Lung microvascular endothelial cell (primary cell): ENCODE measurements around the gene CDC42SE2. TPM values are rescaled to one million over a fixed set of nuclear protein-coding genes. Genes with fewer than 3 reads are reported as not detected.
"Not testable (repeated sequence)": the region's sequence is repeated elsewhere in the genome, so short reads cannot be mapped to it uniquely, and the experiment has no call there.

Experiments used
- DNase-seq, 2 donors: peaks; one replicate each; pipeline versions ENCODE4 v3.0.0 to v3.0.0-alpha.2; 2010; ENCODE audit warnings: low read depth in 2 of 2
- total RNA-seq: library from RNA; depleted of rRNA; stranded (reverse); fragments of >200 nt; gene quantifications from 2 replicates; pipeline ENCODE4 v1.2.1, GENCODE V29; 2014

Gene CDC42SE2
- total RNA-seq, 1 donor from 2014 or later, result 57.9 TPM

DNA sequence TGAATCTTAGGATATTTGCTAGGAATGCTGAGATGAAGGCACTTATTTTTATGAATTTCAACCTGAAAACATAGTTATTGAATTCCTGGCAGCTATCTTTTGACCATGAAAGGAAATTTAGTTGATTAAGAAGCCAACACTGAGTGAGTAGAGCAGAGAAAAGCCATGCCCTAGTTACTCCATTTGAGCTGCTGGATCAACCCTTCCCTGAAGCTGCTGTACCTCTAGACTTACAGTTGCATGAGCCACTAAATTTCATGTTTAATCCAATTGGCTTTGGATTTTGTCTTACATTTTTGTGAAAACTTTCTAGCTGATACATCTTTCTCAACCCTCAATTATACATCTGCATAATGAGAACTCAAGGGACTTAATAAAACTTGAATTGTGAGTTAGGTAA lies 54.6 kb downstream of the CDC42SE2 start:
- DNase-seq, result no peak

DNA sequence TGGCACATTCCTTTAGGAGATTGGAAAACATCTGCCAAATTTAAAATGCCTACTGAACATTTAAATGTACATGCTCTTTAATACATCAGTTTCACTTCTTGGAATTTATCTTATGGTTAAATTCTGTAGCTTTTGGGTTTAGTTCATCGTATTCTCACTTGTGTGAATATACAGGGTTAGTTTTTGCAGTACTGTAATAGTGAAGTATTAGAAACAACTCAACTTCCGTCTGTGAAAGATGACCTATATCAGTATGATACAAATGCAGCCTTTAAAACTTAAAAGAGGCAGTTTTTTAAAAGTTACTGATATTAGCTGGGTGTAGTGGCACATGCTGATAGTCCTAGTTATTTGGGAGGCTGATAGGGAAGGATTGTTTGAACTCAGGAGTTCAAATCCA lies 57.2 kb downstream of the CDC42SE2 start:
- no peak for DNase-seq

DNA sequence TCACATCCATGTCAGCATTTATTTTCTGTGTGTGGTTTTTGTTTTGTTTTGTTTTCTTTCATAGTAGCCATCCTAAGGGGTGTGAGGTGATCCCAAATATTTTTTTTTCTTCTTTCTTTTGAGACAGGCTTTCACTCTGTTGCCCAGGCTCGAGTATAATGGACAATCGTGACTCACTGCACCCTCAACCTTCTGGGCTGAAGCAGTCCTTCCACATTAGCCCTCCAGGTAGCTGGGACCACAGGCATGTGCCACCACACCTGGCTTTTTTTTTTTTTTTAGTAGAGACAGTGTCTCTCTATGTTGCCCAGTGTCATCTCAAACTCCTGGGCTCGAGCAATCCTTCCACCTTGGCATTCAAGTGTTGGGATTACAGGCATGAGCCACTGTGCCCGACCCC lies 59.1 kb downstream of the CDC42SE2 start:
- DNase-seq, result no peak

DNA sequence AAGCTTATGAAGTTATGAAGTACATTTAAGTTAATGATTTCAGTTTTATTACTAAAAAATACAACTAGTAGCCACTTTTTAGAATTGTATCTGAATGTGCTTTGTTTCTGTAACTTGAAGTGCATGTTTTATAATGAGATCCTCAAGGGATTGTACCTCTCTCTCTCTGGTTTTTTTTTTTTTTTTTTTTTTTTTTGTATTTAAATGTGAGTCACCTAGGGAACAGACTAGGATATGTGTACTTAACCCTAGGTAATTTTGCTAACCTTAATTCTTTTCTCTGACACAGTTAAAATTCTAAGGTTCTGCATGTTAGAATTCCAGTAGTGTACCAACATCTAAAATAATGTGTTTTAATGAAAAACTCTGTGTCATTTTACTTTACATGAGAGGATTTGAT lies 59.5 kb downstream of the CDC42SE2 start:
- peak in 1 of 2 donors; percentile 11 for DNase-seq

DNA sequence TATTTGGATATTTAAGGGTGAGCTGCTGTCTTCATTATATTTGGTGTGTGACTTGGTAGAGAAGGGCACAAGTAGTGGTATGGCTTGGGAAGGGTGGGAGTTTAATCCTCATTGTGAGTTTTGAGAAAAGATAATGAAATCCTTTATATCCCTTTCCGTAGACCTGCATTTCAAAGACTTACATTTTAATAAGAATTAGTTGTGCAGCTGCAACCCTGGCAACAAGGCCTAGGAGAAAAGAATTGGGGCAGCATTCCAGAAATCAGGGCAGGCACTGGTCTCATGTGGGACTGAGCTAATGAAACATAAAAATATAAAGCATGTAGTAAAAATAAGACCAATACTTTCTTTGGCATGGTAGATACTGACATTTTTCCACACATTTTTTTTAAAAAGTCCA lies 60.5 kb downstream of the CDC42SE2 start:
- DNase-seq, result peak in 1 of 2 donors; percentile 35

DNA sequence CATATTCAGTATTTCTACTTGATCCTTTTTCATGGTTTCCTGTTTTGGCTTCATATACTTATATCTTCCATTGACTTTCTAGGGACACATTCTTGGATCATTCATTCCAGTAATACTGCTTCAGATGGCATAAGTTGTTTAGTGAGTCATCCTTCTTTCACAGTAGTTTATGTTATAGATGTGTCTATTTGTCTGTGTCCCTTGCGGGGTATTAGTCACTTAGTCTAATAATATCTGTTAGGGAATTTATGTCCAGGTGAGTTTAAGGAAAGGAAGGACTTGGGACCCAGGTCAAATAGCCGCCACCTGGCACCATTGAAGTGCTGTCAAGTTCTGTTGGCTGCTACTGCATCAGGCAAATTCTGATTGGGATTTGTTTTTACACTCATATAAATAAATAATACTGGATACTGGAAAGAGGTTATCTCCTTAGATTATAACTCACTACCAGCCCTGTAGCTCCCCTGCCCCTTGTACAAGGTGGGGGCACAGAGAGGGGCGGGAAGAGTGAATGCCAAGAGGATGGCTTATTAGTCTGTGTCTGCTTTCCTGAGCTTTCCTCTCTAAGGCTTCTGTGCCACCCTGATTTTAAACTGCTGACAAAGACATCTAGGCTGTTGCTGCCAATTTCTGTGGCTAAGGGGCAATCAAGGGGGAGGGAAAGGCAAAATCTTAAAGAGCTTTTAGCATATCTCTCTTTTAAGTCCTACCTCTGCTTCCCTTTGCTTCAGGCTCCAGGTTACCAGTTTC lies 64.9 kb downstream of the CDC42SE2 start:
- peak in 1 of 2 donors; percentile 67 for DNase-seq

DNA sequence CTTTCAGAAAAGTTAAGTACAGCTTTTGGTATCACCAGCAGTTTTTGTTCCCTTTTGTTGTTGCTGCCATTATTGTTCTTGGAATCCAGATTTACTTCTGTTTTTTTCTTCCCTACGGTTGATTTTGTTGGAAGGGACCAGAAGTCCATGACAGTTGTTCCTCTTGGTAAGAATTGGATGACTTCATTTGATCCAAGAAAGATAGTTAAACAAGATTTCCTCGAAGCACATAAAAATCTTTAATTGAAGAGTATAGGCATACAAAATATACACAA lies 65.4 kb downstream of the CDC42SE2 start:
- no peak for DNase-seq

DNA sequence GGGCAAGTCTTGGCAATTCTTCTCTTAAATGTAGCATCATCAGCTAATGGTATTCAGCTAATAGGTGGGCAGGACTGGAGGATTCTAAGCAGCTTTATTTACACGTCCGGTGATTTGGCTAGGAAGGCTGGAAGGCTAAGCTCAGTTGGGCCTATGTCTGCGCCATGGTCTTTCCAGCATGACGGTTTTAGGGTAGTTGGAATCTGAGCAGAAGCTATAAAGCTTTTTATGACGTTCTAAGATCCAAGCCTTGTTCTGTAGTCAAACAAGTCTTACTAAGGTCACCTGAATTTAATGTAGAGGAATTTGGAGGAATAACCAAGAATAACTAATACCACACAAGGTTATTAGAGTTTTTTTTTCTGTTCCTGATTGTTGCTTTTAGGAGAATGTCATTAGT lies 66.2 kb downstream of the CDC42SE2 start:
- no peak for DNase-seq

DNA sequence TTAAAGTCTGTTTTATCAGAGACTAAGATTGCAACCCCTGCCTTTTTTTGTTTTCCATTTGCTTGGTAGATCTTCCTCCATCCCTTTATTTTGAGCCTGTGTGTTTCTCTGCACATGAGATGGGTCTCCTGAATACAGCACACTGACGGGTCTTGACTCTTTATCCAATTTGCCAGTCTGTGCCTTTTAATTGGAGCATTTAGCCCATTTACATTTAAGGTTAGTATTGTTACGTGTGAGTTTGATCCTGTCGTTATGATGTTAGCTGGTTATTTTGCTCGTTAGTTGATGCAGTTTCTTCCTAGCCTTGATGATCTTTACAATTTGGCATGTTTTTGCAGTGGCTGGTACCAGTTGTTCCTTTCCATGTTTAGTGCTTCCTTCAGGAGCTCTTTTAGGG lies 71.9 kb downstream of the CDC42SE2 start:
- DNase-seq, result not testable (repeated sequence)

DNA sequence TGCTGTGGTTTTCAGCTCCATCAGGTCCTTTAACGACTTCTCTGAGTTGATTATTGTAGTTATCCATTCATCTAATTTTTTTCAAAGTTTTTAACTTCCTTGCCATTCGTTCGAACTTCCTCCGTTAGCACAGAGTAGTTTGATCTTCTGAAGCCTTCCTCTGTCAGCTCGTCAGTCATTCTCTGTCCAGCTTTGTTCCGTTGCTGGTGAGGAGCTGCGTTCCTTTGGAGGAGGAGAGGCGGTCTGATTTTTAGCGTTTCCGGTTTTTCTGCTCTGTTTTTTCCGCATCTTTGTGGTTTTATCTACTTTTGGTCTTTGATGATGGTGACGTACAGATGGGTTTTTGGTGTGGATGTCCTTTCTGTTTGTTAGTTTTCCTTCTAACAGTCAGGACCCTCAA lies 72.9 kb downstream of the CDC42SE2 start:
- DNase-seq, result not testable (repeated sequence)

DNA sequence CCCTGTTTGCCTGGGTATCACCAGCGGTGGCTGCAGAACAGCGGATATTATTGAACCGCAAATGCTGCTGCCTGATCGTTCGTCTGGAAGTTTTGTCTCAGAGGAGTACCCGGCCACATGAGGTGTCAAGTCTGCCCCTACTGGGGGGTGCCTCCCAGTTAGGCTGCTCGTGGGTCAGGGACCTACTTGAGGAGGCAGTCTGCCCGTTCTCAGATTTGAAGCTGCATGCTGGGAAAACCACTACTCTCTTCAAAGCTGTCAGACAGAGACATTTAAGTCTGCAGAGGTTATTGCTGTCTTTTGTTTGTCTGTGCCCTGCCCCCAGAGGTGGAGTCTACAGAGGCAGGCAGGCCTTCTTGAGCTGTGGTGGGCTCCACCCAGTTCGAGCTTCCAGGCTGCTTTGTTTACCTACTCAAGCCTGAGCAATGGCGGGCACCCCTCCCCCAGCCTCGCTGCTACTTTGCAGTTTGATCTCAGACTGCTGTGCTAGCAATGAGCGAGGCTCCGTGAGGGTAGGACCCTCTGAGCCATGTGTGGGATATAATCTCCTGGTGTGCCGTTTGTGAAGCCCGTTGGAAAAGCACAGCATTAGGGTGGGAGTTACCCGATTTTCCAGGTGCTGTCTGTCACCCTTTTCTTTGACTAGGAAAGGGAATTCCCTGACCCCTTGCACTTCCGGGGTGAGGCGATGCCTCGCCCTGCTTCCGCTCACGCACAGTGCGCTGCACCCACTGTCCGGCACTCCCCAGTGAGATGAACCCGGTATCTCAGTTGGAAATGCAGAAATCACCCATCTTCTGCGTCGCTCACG lies 73.6 kb downstream of the CDC42SE2 start:
- not testable (repeated sequence) for DNase-seq

DNA sequence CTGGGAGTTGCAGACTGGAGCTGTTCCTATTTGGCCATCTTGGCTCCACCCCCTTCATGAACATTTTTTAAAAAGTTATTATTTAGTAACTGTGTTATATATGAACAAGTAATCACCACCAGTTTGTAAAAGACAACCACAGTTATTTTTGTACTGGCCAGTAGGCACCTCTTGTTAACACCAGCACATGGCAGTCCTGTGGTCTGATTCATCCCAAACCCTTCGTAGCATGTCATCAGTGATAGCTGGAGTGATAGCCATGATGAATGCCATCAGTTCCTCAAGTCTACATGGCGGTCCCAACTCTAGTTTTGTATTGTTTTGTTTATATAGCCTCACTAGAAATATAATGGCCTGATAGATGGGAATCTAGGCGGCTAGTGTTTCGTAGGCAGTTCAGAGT lies 74.2 kb downstream of the CDC42SE2 start:
- DNase-seq, result no peak

DNA sequence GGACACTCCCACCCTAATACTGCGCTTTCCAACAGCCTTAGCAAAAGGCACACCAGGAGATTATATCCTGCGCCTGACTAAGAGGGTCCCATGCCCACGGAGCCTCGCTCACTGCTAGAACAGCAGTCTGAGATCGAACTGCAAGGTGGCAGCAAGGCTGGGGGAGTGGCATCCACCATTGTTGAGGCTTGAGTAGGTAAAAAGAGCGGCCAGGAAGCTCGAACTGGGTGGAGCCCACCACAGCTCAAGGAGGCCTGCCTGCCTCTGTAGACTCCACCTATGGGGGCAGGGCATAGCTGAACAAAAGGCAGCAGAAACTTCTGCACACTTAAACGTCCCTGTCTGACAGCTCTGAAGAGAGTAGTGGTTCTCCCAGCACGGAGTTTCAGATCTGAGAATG lies 80.4 kb downstream of the CDC42SE2 start:
- DNase-seq, result not testable (repeated sequence)

DNA sequence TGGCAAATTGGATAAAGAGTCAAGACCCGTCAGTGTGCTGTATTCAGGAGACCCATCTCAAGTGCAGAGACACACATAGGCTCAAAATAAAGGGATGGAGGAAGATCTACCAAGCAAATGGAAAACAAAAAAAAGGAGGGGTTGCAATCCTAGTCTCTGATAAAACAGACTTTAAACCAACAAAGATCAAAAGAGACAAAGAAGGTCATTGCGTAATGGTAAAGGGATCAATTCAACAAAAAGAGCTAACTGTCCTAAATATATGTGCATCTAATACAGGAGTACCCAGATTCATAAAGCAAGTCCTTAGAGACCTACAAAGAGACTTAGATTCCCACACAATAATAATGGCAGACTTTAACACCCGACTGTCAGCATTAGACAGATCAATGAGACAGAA lies 82.4 kb downstream of the CDC42SE2 start:
- not testable (repeated sequence) for DNase-seq

DNA sequence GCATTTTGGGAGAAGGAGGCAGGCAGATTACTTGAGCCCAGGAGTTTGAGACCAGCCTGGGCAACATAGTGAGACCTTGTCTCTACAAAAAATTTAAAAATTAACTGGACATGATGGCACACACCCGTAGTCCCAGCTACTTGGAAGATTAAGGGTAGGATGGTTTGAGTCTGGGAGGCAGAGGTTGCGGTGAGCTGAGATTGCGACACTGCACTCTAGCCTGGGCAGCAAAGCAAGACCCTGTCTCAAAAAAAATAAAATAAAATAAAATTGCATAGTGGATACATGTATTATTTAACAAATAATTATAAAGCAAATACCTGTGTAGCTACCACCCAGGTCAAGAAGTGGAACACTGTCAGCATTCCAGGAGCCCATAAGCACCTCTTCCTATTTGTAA lies 90.1 kb downstream of the CDC42SE2 start:
- no peak for DNase-seq

DNA sequence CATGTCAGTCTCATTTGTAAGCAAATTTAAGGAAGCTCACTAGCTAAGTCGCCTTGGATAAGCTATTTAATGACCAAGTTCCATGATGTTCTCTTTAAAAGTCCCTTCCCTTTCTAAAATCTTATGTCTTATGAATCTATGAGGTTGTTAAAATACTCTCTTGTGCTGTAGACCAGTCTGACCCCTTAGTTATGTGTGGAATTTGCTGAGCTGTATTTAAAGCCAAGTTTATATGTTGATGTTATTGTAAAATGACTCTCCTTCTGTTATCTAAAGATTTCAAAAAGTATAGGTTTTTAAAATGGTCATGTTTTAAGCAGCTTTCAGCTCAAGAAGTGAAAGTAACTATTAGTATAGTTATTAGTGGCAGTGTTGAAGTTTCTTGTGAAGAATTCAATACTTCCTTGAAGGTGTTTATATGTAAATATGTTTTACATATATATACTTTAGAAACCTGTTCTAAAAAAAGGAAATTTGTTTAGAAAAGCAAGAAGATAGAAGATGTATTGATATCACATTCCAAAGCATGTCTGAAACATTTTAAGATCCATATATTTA lies 92.2 kb downstream of the CDC42SE2 start:
- DNase-seq, result peak in 1 of 2 donors; percentile 32

DNA sequence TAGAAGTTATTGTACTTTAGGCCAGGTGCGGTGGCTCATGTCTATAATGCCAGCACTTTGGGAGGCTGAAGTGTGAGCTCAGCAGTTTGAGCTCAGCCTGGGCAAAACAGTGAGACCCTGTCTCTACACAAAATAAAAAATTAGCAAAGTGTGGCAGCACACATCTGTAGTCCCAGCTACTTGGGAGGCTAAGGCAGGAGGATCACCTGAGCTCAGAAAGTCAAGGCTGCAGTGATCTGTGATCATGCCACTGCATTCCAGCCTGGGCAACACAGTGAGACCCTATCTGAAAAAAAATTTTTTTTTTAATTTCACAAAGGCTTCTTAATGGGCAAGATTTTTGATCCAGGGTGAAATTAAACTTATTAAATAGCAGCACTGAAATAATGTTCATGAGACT lies 92.8 kb downstream of the CDC42SE2 start:
- no peak for DNase-seq

DNA sequence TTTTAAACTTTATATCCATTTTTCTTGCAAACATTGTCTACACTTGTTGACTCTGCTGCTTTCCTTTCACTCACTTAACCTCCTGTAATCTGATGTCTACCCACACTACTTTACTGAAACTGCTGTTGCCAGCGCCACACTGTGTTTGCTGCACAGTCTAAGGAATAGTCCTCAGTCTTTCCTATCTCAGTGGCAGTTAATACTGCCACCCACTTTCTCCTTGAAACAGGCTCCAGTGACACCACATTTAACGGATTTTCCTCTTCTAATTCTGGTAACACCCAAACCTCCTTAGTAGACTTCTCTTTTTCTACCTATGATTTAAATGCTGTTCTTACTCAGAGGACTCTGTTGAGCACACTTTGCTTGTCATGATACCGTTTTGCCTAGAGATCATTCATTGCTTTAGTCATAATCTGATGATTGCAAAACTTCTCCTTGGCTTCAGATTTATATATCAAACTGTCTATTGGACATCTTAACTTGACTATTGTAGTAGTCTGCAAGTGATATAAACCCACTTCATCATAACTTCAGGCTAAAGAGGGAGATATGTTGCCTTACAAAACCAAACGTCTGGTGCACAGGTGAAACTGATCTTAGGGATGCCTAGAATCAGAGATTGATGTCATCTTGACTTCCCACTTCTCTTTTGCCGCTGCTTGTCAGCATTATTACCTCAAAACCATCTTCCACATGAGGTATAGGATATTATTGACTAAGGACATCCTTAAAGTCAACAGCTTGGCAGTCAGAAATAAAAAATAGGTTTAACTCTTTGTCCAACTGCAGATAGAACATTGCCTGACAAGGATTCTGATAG lies 94.1 kb downstream of the CDC42SE2 start:
- DNase-seq, result no peak

DNA sequence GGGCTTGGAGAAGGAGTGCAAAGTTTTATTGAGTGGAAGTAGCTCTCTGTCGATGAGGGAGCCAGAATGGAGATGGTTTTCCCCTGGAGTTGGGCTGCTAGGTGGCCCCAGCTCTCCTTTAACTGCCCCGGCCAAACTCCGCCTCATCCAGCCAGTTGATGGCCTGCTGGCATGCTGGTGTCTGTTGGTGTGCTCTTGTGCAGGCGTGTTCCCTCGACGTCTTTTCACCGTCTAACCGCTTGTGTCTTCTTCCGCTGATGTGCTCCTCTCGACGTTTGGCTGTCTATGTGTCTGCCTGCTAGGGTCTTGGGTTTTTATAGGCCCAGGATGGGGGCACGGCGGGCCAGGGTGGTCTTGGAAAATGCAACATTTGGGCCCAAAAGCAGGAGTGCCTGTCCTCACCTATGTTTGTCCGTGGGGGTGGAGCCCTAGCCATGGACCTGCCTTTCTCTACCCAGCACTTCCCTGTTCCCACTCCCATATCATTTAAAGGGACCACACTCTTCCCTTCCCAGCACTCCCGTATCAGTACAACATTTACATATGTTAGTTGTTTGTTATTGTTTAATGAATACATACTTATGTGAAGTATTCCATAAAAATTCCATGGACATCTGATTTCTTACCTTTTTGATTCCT lies 97.9 kb downstream of the CDC42SE2 start:
- no peak for DNase-seq

DNA sequence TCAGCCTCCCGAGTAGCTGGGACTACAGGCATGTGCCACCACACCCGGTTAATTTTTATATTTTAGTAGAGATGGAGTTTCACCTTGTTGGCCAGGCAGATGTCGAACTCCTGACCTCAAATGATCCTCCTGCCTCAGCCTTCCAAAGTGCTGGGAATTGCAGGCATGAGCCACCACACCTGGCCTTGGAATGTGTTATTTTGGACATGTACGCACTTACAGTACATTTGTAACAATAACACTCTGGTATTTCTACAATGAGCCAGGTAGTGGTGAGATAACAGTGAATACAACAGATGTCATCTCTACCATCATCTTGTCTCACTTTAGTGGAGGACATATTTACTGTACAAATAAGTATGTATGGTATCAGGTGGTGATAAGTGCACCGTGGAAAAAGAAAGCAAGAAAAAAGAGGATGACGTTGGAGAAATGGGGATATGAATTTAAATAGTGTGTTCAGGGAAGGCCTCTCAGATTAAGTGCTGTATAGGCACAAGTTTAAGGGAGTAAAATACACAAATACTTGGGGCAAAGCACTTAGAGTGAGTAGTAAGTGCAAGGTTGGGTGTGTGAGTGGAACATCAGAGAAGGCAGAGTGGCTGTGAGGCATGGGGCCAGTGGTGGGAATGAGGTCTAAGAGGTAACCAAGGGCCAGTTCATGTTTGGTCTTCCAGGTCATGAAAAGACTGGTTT lies 100.1 kb downstream of the CDC42SE2 start:
- no peak for DNase-seq

DNA sequence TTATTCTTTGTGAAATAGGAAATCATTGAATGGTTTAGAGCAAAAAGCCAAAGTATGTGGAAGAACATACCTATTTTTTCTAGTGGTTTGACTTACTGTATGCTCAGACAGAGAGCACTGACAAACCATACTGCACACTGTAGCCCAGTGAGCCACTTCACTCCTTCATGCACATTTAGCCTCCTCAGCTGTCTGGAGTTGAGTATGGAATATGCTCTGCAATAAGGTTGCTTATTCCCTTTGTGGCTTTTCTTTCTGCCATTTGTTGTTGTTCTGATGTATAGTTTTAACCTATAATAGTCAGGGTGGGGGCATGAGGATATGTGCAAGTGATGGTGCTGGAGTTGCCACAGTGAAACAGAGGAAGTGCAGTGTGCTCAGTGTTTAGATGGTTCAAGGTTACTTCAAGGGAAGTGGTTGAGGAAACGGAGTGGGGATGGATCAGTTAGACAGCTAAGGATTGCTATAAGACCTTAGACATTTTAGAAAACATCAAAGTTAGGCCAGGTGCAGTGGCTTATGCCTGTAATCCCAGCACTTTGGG lies 100.7 kb downstream of the CDC42SE2 start:
- DNase-seq, result no peak
